HepG2 (cell line): ENCODE results near the gene EXOSC7.
A peak's percentile ranks its signal among the peaks of the same experiment; 100 is the strongest.

Source experiments
- CTCF ChIP-seq: sonication (generic); formaldehyde crosslinking; IDR thresholded peaks from 2 replicates; pipeline ENCODE4 v1.5.0; 2020; ENCODE audit warnings: mild to moderate bottlenecking, missing genetic modification reagents, moderate library complexity
- DNMT3B ChIP-seq: conservative IDR thresholded peaks from 2 replicates; pipeline ENCODE4 v1.6.1; 2016; ENCODE audit warnings: missing biosample characterization, control low read depth
- FUBP1 ChIP-seq: sonication (generic); formaldehyde crosslinking; IDR thresholded peaks from 2 replicates; pipeline ENCODE4 v1.5.1; 2020; ENCODE audit warnings: missing genetic modification reagents, mild to moderate bottlenecking, borderline replicate concordance
- NFRKB ChIP-seq: fragments of 450-650 bp; IDR thresholded peaks from 2 replicates; pipeline ENCODE4 v1.6.1; 2017
- ZSCAN9 ChIP-seq: IDR thresholded peaks from 2 replicates; pipeline ENCODE4 v1.6.1; 2016; ENCODE audit warnings: borderline replicate concordance

- no peak for TF ChIP-seq ZSCAN9
- TF ChIP-seq FUBP1 (CRISPR knock-in tag), result no peak
- TF ChIP-seq DNMT3B (CRISPR knock-in tag), result no peak
- peak; percentile 46 for TF ChIP-seq CTCF (CRISPR knock-in tag)
- no peak for TF ChIP-seq NFRKB
Measured at GRCh38 chr3:44992555-44993470, 16.8 kb downstream of the EXOSC7 start.
